ENCODE data around the gene LRRC45.

- TF ChIP-seq POLR2A (IDR thresholded peaks at IDR 0.05; ENCODE audit: low read depth, low read length) (no peak), TAF1 (IDR thresholded peaks at IDR 0.05; ENCODE audit: low read depth, low read length) (no peak)
Measured at GRCh38 chr17:82037889-82038195, 14.7 kb downstream of the LRRC45 start.
